Gastrocnemius medialis (tissue), 4 donors: ENCODE data around the gene AP1G1. TPM values are rescaled to one million over a fixed set of nuclear protein-coding genes. Genes with fewer than 3 reads are reported as not detected.
A peak's percentile ranks its signal among the peaks of the same experiment; 100 is the strongest.

Experiments
- ATAC-seq, 2 donors: fragments of 150-250 bp; one replicate each; pipeline ENCODE4 v1.9.1; 2016
- DNase-seq, 2 donors: peaks; one replicate each; pipeline ENCODE4 v3.0.0-alpha.2; 2019
- H3K27ac ChIP-seq, 4 donors: fragments of 200-600 bp; sonication (generic); 1 replicate in 1 of 4; 2 replicates in 3 of 4; pipeline ENCODE4 v1.5.1; 2016 to 2018; ENCODE audit warnings: mild to moderate bottlenecking in 2 of 4, moderate library complexity in 1 of 4
- H3K27me3 ChIP-seq, 3 donors: fragments of 200-600 bp; sonication (generic) in 2 of 3; 1 replicate in 1 of 3; 2 replicates in 2 of 3; pipeline versions ENCODE4 v1.5.1 to v1.6.0; 2016 to 2019; ENCODE audit warnings: mild to moderate bottlenecking in 1 of 3, moderate library complexity in 1 of 3
- H3K36me3 ChIP-seq, 2 donors: fragments of 200-600 bp; sonication (generic) in 1 of 2; one replicate each; pipeline ENCODE4 v1.5.1; 2017 to 2018
- H3K4me1 ChIP-seq, 2 donors: fragments of 200-600 bp; sonication (generic) in 1 of 2; one replicate each; pipeline ENCODE4 v1.5.1; 2016 to 2017; ENCODE audit warnings: mild to moderate bottlenecking in 2 of 2
- H3K4me3 ChIP-seq, 4 donors: fragments of 200-600 bp; sonication (generic) in 3 of 4; 1 replicate in 1 of 4; 2 replicates in 3 of 4; pipeline ENCODE4 v1.5.1; 2016 to 2019; ENCODE audit warnings: mild to moderate bottlenecking in 2 of 4
- H3K9me3 ChIP-seq, 3 donors: fragments of 200-600 bp; sonication (generic) in 2 of 3; 1 replicate in 1 of 3; 2 replicates in 2 of 3; pipeline ENCODE4 v1.5.1; 2016 to 2019
- POLR2A ChIP-seq, 2 donors: fragments of 450-650 bp; IDR thresholded peaks; one replicate each; pipeline ENCODE4 v1.6.1; 2017; ENCODE audit warnings: antibody characterized with exemption in 2 of 2, mild to moderate bottlenecking in 2 of 2, moderate library complexity in 2 of 2
- in situ Hi-C, 4 donors: fragments of 200-750 bp; cut with MboI; loops; one replicate each; pipeline versions ENCODE4 v1.15.0 to v1.8.0; 2017; ENCODE audit warnings: low sequenced_read_pairs in 4 of 4
- intact Hi-C: fragments of 100-400 bp; cut with DNase I; formaldehyde crosslinking; loops from one replicate; pipeline ENCODE4 v1.15.1; 2023; ENCODE audit warnings: low total_unique reads
- total RNA-seq, 4 donors: library from RNA; depleted of rRNA; stranded (reverse); fragments of >200 nt; gene quantifications; one replicate each; pipeline versions ENCODE4 v1.1.0 to v1.2.3, GENCODE V29; 2016
- TF ChIP-seq, protein P1 (sequence below), 5 experiments: fragments of 450-650 bp in 3 of 5; fragments of 200-600 bp in 2 of 5; sonication (generic) in 2 of 5; IDR thresholded peaks in 4 of 5; conservative IDR thresholded peaks in 1 of 5; 1 replicate in 4 of 5; 2 replicates in 1 of 5; pipeline ENCODE4 v1.5.1; 2016 to 2019; ENCODE audit warnings: antibody characterized with exemption in 5 of 5, mild to moderate bottlenecking in 3 of 5, moderate library complexity in 3 of 5

Gene AP1G1
- total RNA-seq, 4 donors from 2014 or later = 60.7 to 80.6 (median 66.3) TPM

GRCh38 chr16:71761097-71761496 lies 47.5 kb downstream of the AP1G1 start:
- in situ Hi-C loops = no loop called here
- H3K36me3 ChIP-seq = peaks cover 3 to 58% of the 10 kb centered on the region in 2 donors
- H3K9me3 ChIP-seq = no peaks in the 10 kb centered on the region
- DNase-seq = no peak
- no peak overlapping the region for H3K27ac ChIP-seq
- H3K27me3 ChIP-seq = no peaks in the 10 kb centered on the region
- TF ChIP-seq, protein P1, sequence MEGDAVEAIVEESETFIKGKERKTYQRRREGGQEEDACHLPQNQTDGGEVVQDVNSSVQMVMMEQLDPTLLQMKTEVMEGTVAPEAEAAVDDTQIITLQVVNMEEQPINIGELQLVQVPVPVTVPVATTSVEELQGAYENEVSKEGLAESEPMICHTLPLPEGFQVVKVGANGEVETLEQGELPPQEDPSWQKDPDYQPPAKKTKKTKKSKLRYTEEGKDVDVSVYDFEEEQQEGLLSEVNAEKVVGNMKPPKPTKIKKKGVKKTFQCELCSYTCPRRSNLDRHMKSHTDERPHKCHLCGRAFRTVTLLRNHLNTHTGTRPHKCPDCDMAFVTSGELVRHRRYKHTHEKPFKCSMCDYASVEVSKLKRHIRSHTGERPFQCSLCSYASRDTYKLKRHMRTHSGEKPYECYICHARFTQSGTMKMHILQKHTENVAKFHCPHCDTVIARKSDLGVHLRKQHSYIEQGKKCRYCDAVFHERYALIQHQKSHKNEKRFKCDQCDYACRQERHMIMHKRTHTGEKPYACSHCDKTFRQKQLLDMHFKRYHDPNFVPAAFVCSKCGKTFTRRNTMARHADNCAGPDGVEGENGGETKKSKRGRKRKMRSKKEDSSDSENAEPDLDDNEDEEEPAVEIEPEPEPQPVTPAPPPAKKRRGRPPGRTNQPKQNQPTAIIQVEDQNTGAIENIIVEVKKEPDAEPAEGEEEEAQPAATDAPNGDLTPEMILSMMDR (IDR thresholded peaks at IDR 0.05 in 4 of 5, conservative IDR thresholded peaks at IDR 0.05 in 1 of 5) = no peak
- TF ChIP-seq POLR2A (IDR thresholded peaks at IDR 0.05) = no peak
- ATAC-seq = no peak
- no peak overlapping the region for H3K4me3 ChIP-seq
- H3K4me1 ChIP-seq = peaks cover 12 to 21% of the 10 kb centered on the region in 2 donors
- intact Hi-C loops = no loop called here

GRCh38 chr16:71758293-71758760 lies 50.3 kb downstream of the AP1G1 start:
- Histone ChIP-seq H3K36me3 (peaks cover 3 to 64% of the 10 kb centered on the region in 2 donors), H3K27ac (peak overlapping the region; percentile 68 to 84 (median 72)), H3K9me3 (no peaks in the 10 kb centered on the region), H3K27me3 (no peaks in the 10 kb centered on the region), H3K4me3 (no peak overlapping the region), H3K4me1 (peaks cover 12 to 20% of the 10 kb centered on the region in 2 donors)
- in situ Hi-C loops = no loop called here
- peak in 1 of 2 donors; percentile 17 for DNase-seq
- TF ChIP-seq, protein P1 (IDR thresholded peaks at IDR 0.05 in 4 of 5, conservative IDR thresholded peaks at IDR 0.05 in 1 of 5) = no peak
- no peak for TF ChIP-seq POLR2A (IDR thresholded peaks at IDR 0.05)
- intact Hi-C loops = no loop called here
- peak; percentile 83 to 92 for ATAC-seq

- intact Hi-C loops (no loop called here), in situ Hi-C loops (no loop called here)
- TF ChIP-seq, protein P1 (IDR thresholded peaks at IDR 0.05 in 4 of 5, conservative IDR thresholded peaks at IDR 0.05 in 1 of 5) = no peak
- no peak for TF ChIP-seq POLR2A (IDR thresholded peaks at IDR 0.05)
- DNase-seq (no peak), ATAC-seq (no peak)
- Histone ChIP-seq H3K27me3 (no peaks in the 10 kb centered on the region), H3K4me3 (no peak overlapping the region), H3K9me3 (no peaks in the 10 kb centered on the region), H3K4me1 (peaks cover 12 to 20% of the 10 kb centered on the region in 2 donors), H3K27ac (no peak overlapping the region), H3K36me3 (peaks cover 3 to 60% of the 10 kb centered on the region in 2 donors)
Observed at GRCh38 chr16:71754652-71755051, 54.0 kb downstream of the AP1G1 start.

DNA sequence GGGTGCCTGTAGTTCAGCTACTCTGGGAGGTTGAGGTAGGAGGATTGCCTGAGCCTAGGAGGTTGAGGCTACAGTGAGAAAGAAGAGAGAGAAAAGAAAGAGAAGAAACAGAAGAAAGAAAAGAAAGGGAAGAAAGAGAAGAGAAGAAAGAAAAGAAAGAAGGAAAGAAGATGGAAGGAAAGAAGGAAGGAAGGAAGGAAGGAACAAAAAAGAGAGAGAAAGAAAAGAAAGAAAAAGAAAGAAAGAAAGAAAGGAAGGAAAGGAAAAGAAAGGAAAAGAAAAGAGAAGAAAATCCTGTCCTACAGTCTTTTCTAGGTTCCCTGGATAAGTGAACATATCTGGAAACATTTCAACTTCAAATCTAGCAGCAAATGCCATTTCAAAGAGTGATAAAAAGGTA lies 54.5 kb downstream of the AP1G1 start:
- no peak for ATAC-seq

More for the DNA sequence above, 54.5 kb downstream of the AP1G1 start:
- Histone ChIP-seq H3K36me3 (peaks cover 3 to 65% of the 10 kb centered on the region in 2 donors), H3K4me3 (no peak overlapping the region), H3K27me3 (no peaks in the 10 kb centered on the region), H3K4me1 (peaks cover 12 to 19% of the 10 kb centered on the region in 2 donors), H3K9me3 (no peaks in the 10 kb centered on the region), H3K27ac (no peak overlapping the region)
- in situ Hi-C loops (no loop called here), intact Hi-C loops (no loop called here)
- DNase-seq = no peak
- TF ChIP-seq POLR2A (IDR thresholded peaks at IDR 0.05) = no peak
- TF ChIP-seq, protein P1 (IDR thresholded peaks at IDR 0.05 in 4 of 5, conservative IDR thresholded peaks at IDR 0.05 in 1 of 5) = no peak
